GM23338 (cell line): ENCODE measurements around the gene DNASE1L1. TPM values are rescaled to one million over a fixed set of nuclear protein-coding genes. Genes with fewer than 3 reads are reported as not detected.
A peak's percentile ranks its signal among the peaks of the same experiment; 100 is the strongest.

Source experiments
- ATAC-seq: fragments of 200-7000 bp; cut with Tn5 transposase; 3 replicates; pipeline ENCODE4 v1.9.1; 2020
- DNase-seq: peaks from one replicate; pipeline ENCODE4 v3.0.0-alpha.2; 2015; ENCODE audit warnings: low spot score
- H2AFZ ChIP-seq: fragments of 200-600 bp; sonication (generic); 2 replicates; pipeline ENCODE4 v1.8.0; 2016; ENCODE audit warnings: antibody characterized with exemption, mild to moderate bottlenecking, moderate library complexity
- H3F3A ChIP-seq: fragments of 200-600 bp; sonication (generic); replicated peaks from 2 replicates; pipeline ENCODE4 v1.8.0; 2017; ENCODE audit warnings: antibody characterized with exemption, mixed run types, low read depth
- H3K27ac ChIP-seq: fragments of 200-600 bp; sonication (generic); 2 replicates; pipeline ENCODE4 v1.6.1; 2016; ENCODE audit warnings: low read depth
- H3K27me3 ChIP-seq: fragments of 200-600 bp; sonication (generic); 2 replicates; pipeline ENCODE4 v1.8.0; 2016; ENCODE audit warnings: mild to moderate bottlenecking, mixed run types, moderate library complexity; ENCODE audit not compliant: insufficient read depth
- H3K36me3 ChIP-seq: fragments of 200-600 bp; sonication (generic); 2 replicates; pipeline ENCODE4 v1.8.0; 2016; ENCODE audit warnings: mild to moderate bottlenecking; ENCODE audit not compliant: insufficient read depth
- H3K4me1 ChIP-seq: fragments of 200-600 bp; sonication (generic); 2 replicates; pipeline ENCODE4 v1.8.0; 2016; ENCODE audit warnings: mild to moderate bottlenecking, moderate library complexity; ENCODE audit not compliant: insufficient read depth
- H3K4me2 ChIP-seq: fragments of 200-600 bp; sonication (generic); 2 replicates; pipeline ENCODE4 v1.7.1; 2017; ENCODE audit warnings: mixed run types
- H3K4me3 ChIP-seq: fragments of 200-600 bp; sonication (generic); 2 replicates; pipeline ENCODE4 v1.6.1; 2016; ENCODE audit warnings: mixed run types
- H3K79me2 ChIP-seq: fragments of 200-600 bp; sonication (generic); replicated peaks from 2 replicates; pipeline ENCODE4 v1.8.0; 2017; ENCODE audit warnings: mild to moderate bottlenecking; ENCODE audit not compliant: insufficient read depth
- H3K9me2 ChIP-seq: fragments of 200-600 bp; sonication (generic); 2 replicates; pipeline ENCODE4 v1.8.0; 2017; ENCODE audit not compliant: insufficient read depth
- H4K20me1 ChIP-seq: fragments of 200-600 bp; sonication (generic); replicated peaks from 2 replicates; pipeline ENCODE4 v1.8.0; 2017; ENCODE audit warnings: mild to moderate bottlenecking; ENCODE audit not compliant: insufficient read depth
- H3K27ac Mint-ChIP-seq: 2 replicates; pipeline ENCODE4 v1.8.0; 2020; ENCODE audit warnings: inconsistent platforms, mild to moderate bottlenecking, moderate library complexity, mixed read lengths
- H3K27me3 Mint-ChIP-seq: 3 replicates; pipeline ENCODE4 v1.8.0; 2022; ENCODE audit warnings: low read depth, mild to moderate bottlenecking, moderate library complexity, mixed read lengths, inconsistent platforms; ENCODE audit not compliant: insufficient read depth, poor library complexity
- H3K36me3 Mint-ChIP-seq: 3 replicates; pipeline ENCODE4 v1.8.0; 2021; ENCODE audit warnings: low read depth, mild to moderate bottlenecking, inconsistent platforms, moderate library complexity, mixed read lengths
- H3K4me1 Mint-ChIP-seq: 3 replicates; pipeline ENCODE4 v1.8.0; 2020; ENCODE audit warnings: mild to moderate bottlenecking, inconsistent platforms, mixed read lengths
- H3K4me3 Mint-ChIP-seq: 3 replicates; pipeline ENCODE4 v1.8.0; 2021; ENCODE audit warnings: moderate library complexity, mild to moderate bottlenecking, inconsistent platforms, mixed read lengths
- H3K9me3 Mint-ChIP-seq: 3 replicates; pipeline ENCODE4 v1.8.0; 2020; ENCODE audit warnings: moderate library complexity, mild to moderate bottlenecking, inconsistent platforms, mixed read lengths
- CREB1 ChIP-seq: fragments of 250-450 bp; sonication (Bioruptor Pico); IDR thresholded peaks from 2 replicates; pipeline ENCODE4 v1.5.0; 2020; ENCODE audit warnings: low read depth, mild to moderate bottlenecking, moderate library complexity
- CTCF ChIP-seq, 2 experiments: fragments of 200-600 bp in 1 of 2; sonication (generic) in 1 of 2; conservative IDR thresholded peaks; 2 replicates each; pipeline versions ENCODE4 v1.5.1 to v1.6.1; 2016 to 2017; ENCODE audit warnings: antibody characterized with exemption in 2 of 2, low read depth in 2 of 2, mild to moderate bottlenecking in 2 of 2, moderate library complexity in 1 of 2
- ETS1 ChIP-seq: IDR thresholded peaks from 2 replicates; pipeline ENCODE4 v1.6.1; 2016; ENCODE audit warnings: antibody characterized with exemption
- EZH2 ChIP-seq: fragments of 200-600 bp; sonication (generic); IDR thresholded peaks from one replicate; pipeline ENCODE4 v1.8.0; 2017; ENCODE audit warnings: antibody characterized with exemption, mild to moderate bottlenecking, low read depth; ENCODE audit not compliant: unreplicated experiment
- EZH2phosphoT487 ChIP-seq: fragments of 200-600 bp; sonication (generic); IDR thresholded peaks from one replicate; pipeline ENCODE4 v1.8.1; 2018; ENCODE audit warnings: antibody characterized with exemption; ENCODE audit not compliant: unreplicated experiment
- JUNB ChIP-seq: IDR thresholded peaks from one replicate; pipeline ENCODE4 v1.6.1; 2016; ENCODE audit warnings: antibody characterized with exemption; ENCODE audit not compliant: unreplicated experiment
- NANOG ChIP-seq: IDR thresholded peaks from 2 replicates; pipeline ENCODE4 v1.6.1; 2016; ENCODE audit warnings: antibody characterized with exemption, borderline replicate concordance
- POLR2AphosphoS5 ChIP-seq: IDR thresholded peaks from 2 replicates; pipeline ENCODE4 v1.6.1; 2016; ENCODE audit warnings: antibody characterized with exemption, low read depth
- REST ChIP-seq: IDR thresholded peaks from one replicate; pipeline ENCODE4 v1.6.1; 2018; ENCODE audit warnings: antibody characterized with exemption; ENCODE audit not compliant: unreplicated experiment
- STAT1 ChIP-seq: IDR thresholded peaks from one replicate; pipeline ENCODE4 v1.6.1; 2016; ENCODE audit warnings: antibody characterized with exemption; ENCODE audit not compliant: unreplicated experiment
- ZNF114 ChIP-seq: fragments of 250-450 bp; sonication (Bioruptor Pico); IDR thresholded peaks from 2 replicates; pipeline ENCODE4 v1.5.0; 2020; ENCODE audit warnings: mild to moderate bottlenecking, moderate library complexity
- ZNF331 ChIP-seq: fragments of 250-450 bp; sonication (Bioruptor Pico); IDR thresholded peaks from 2 replicates; pipeline ENCODE4 v1.5.0; 2020; ENCODE audit warnings: low read depth, mild to moderate bottlenecking, moderate library complexity
- polyA plus RNA-seq: library from polyadenylated mRNA; unstranded; fragments of >200 nt; fragmentation: Nextera tagmentation; extraction: Ambion mirVana; gene quantifications from 2 replicates; pipeline ENCODE4 v1.2.1, GENCODE V29; 2016
- total RNA-seq: library from RNA; depleted of rRNA; stranded (reverse); fragments of >200 nt; shearing (Covaris generic); gene quantifications from 2 replicates; pipeline ENCODE4 v1.2.3, GENCODE V29; 2014

Gene DNASE1L1
- total and polyA plus RNA-seq, 2 experiments from 2014 or later, result 3.3 to 16.1 TPM

- Histone ChIP-seq H3K9me2 (no peaks in the 10 kb centered on the region), H3K4me2 (no peak overlapping the region), H3K79me2 (peaks cover 6% of the 10 kb centered on the region; the same call in 1 of the 2 replicates), H3K27me3 (no peaks in the 10 kb centered on the region), H3K36me3 (peaks cover 25% of the 10 kb centered on the region), H3K27ac (no peak overlapping the region), H3K4me3 (no peak overlapping the region), H3F3A (no peaks in the 10 kb centered on the region), H3K4me1 (no peaks in the 10 kb centered on the region), H2AFZ (no peak overlapping the region), H4K20me1 (no peaks in the 10 kb centered on the region)
- no peak overlapping the region for H3K4me3 Mint-ChIP-seq
- no peak for ATAC-seq
- peaks cover 75% of the 10 kb centered on the region for H3K36me3 Mint-ChIP-seq
- TF ChIP-seq CTCF (conservative IDR thresholded peaks at IDR 0.05; ENCODE audit: low read depth in 2 of 2) (no peak), POLR2AphosphoS5 (0 out of 2 replicates have a peak, but pooled peaks have one; percentile 5)
- H3K4me1 Mint-ChIP-seq, result no peaks in the 10 kb centered on the region; the same call in 2 of the 3 replicates
- H3K27me3 Mint-ChIP-seq, result peaks cover 7% of the 10 kb centered on the region
- no peaks in the 10 kb centered on the region; the same call in 2 of the 3 replicates for H3K9me3 Mint-ChIP-seq
- H3K27ac Mint-ChIP-seq, result no peak overlapping the region; the same call in 1 of the 2 replicates
- no peak for DNase-seq
These were observed 50.2 kb downstream of the DNASE1L1 start for GRCh38 chrX:154358829-154359228.

- no peak overlapping the region for H3K27ac Mint-ChIP-seq
- Histone ChIP-seq H3K79me2 (0 out of 2 replicates have a peak, but pooled peaks cover 6% of the 10 kb centered on the region), H3K9me2 (no peaks in the 10 kb centered on the region), H3K27ac (no peak overlapping the region), H3K4me3 (no peak overlapping the region), H3K4me2 (no peak overlapping the region), H3K36me3 (peaks cover 22% of the 10 kb centered on the region), H3K27me3 (no peaks in the 10 kb centered on the region), H2AFZ (no peak overlapping the region), H3F3A (peaks cover 6% of the 10 kb centered on the region), H3K4me1 (no peaks in the 10 kb centered on the region), H4K20me1 (no peaks in the 10 kb centered on the region)
- no peak for ATAC-seq
- H3K9me3 Mint-ChIP-seq, result no peaks in the 10 kb centered on the region; the same call in 2 of the 3 replicates
- peaks cover 5% of the 10 kb centered on the region for H3K27me3 Mint-ChIP-seq
- no peak overlapping the region for H3K4me3 Mint-ChIP-seq
- H3K36me3 Mint-ChIP-seq, result peaks cover 77% of the 10 kb centered on the region
- H3K4me1 Mint-ChIP-seq, result no peaks in the 10 kb centered on the region; the same call in 2 of the 3 replicates
- DNase-seq, result no peak
- no peak for TF ChIP-seq EZH2phosphoT487
- TF ChIP-seq EZH2, result no peak
- no peak for TF ChIP-seq REST
- no peak for TF ChIP-seq ZNF331
- no peak for TF ChIP-seq ZNF114 (CRISPR knock-in tag)
- TF ChIP-seq CREB1 (CRISPR knock-in tag), result no peak
- no peak for TF ChIP-seq NANOG
- no peak for TF ChIP-seq CTCF (conservative IDR thresholded peaks at IDR 0.05; ENCODE audit: low read depth in 2 of 2)
- no peak for TF ChIP-seq ETS1
- no peak for TF ChIP-seq STAT1
- TF ChIP-seq POLR2AphosphoS5, result no peak
- TF ChIP-seq JUNB, result no peak
These were observed 51.0 kb downstream of the DNASE1L1 start for GRCh38 chrX:154358011-154358410.
